Measurements from ENCODE around the gene SOX6. TPM values are rescaled to one million over a fixed set of nuclear protein-coding genes. Genes with fewer than 3 reads are reported as not detected.
"Not testable (repeated sequence)": the region's sequence is repeated elsewhere in the genome, so short reads cannot be mapped to it uniquely, and the experiment has no call there.

The SOX6 gene
- polyA plus RNA-seq, 1 donor (not counting 4 experiments of a cell fraction or from before 2014, with no cell fraction given) = 6.0 TPM

DNA sequence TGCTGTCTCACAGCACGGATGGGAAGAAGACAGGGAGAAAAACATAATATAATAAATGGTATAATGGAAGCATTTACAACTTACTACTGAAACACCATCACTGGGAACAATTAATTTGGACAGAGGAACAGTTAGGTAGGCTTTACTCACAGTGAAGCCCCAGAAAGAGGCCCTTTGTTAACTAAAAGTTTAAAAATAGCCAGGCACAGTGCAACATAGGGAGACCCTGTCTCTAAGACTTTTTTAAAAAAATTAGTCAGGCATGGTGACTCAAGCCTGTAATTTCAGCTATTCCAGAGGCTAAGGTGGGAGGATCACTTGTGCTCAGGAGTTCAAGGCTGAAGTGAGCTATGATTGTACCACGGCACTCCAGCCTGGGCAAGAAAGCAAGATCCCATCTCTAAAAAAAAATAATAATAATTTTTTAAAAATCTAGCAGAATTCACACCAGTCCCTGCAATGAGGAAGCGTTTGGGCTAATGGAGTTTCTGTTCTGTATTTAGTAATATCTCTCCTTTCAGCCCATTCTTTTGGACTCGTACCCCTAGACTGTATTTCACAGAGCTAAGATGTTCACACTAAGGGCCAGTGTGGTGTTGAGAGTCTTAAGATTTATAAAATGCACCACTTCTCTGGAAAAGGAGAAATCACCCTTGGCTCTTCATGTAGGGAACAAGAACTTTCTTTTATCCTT is 275.5 kb downstream of the SOX6 start:
- Histone ChIP-seq H3K27ac (ENCODE audit: control insufficient read depth, insufficient read depth, low read length) (no peak overlapping the region), H3K36me3 (ENCODE audit: control insufficient read depth in 2 of 2, extremely low read depth in 1 of 2, insufficient read depth in 2 of 2, low read length in 2 of 2) (peaks cover 0 to 2% of the 10 kb centered on the region in 2 experiments), H3K4me2 (ENCODE audit: control insufficient read depth, extremely low read depth, insufficient read depth, low read depth, low read length) (no peak overlapping the region), H3K79me2 (ENCODE audit: control insufficient read depth, insufficient read depth, low read length) (no peaks in the 10 kb centered on the region), H4K20me1 (ENCODE audit: control insufficient read depth, extremely low read depth, insufficient read depth, low read length) (no peaks in the 10 kb centered on the region), H3K4me3 (ENCODE audit: control insufficient read depth in 2 of 3, extremely low read depth in 1 of 3, insufficient read depth in 2 of 3, low read depth in 1 of 3, low read length in 3 of 3) (no peak overlapping the region), H3K27me3 (ENCODE audit: control insufficient read depth, extremely low read depth, insufficient read depth, low read length) (no peaks in the 10 kb centered on the region), H2AFZ (ENCODE audit: control insufficient read depth, low read length) (no peak overlapping the region), H3K4me1 (ENCODE audit: control insufficient read depth, extremely low read depth, insufficient read depth, low read length) (no peaks in the 10 kb centered on the region), H3K9me1 (ENCODE audit: control insufficient read depth, extremely low read depth, insufficient read depth, low read length) (no peaks in the 10 kb centered on the region), H3K9ac (ENCODE audit: control insufficient read depth, extremely low read depth, insufficient read depth, low read length) (no peak overlapping the region), H3K9me3 (ENCODE audit: control insufficient read depth, low read depth, low read length) (no peaks in the 10 kb centered on the region)
- dilution Hi-C loops (cut with MboI; ENCODE audit: extremely low pct_ligation_motif_present, low sequenced_read_pairs) = no loop called here
- TF ChIP-seq EZH2 (IDR thresholded peaks at IDR 0.05; ENCODE audit: low read length) = no peak
- TF ChIP-seq, protein P1, sequence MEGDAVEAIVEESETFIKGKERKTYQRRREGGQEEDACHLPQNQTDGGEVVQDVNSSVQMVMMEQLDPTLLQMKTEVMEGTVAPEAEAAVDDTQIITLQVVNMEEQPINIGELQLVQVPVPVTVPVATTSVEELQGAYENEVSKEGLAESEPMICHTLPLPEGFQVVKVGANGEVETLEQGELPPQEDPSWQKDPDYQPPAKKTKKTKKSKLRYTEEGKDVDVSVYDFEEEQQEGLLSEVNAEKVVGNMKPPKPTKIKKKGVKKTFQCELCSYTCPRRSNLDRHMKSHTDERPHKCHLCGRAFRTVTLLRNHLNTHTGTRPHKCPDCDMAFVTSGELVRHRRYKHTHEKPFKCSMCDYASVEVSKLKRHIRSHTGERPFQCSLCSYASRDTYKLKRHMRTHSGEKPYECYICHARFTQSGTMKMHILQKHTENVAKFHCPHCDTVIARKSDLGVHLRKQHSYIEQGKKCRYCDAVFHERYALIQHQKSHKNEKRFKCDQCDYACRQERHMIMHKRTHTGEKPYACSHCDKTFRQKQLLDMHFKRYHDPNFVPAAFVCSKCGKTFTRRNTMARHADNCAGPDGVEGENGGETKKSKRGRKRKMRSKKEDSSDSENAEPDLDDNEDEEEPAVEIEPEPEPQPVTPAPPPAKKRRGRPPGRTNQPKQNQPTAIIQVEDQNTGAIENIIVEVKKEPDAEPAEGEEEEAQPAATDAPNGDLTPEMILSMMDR (optimal IDR thresholded peaks at IDR 0.05 in 1 of 3, IDR thresholded peaks at IDR 0.05 in 1 of 3, conservative IDR thresholded peaks at IDR 0.05 in 1 of 3; ENCODE audit: extremely low read depth in 1 of 3, insufficient read depth in 2 of 3, low read length in 3 of 3) = no peak
- FAIRE-seq = no peak
- DNase-seq (ENCODE audit: low read depth, low spot score) = no peak

DNA sequence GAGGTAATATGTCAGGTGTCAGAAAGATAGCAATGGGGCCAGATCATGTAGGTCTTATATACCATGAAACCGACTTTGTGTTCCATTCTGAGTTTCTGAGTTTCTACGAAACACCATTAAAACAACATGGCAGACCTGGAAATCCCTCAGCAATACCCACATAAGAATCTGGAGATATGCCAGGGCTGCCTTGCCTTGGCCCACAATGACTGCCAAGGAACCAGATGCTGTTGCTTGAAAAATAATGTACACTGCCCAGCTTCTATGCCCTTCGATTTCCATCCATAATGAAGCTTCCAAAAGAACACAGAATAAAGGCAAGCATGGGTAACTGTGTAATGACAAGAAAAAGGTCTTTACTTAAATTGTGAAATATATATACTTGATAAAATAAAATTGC is 277.4 kb downstream of the SOX6 start:
- Histone ChIP-seq H4K20me1 (ENCODE audit: control insufficient read depth, extremely low read depth, insufficient read depth, low read length) (no peaks in the 10 kb centered on the region), H3K4me1 (ENCODE audit: control insufficient read depth, extremely low read depth, insufficient read depth, low read length) (no peaks in the 10 kb centered on the region), H3K27me3 (ENCODE audit: control insufficient read depth, extremely low read depth, insufficient read depth, low read length) (no peaks in the 10 kb centered on the region), H2AFZ (ENCODE audit: control insufficient read depth, low read length) (no peak overlapping the region), H3K27ac (ENCODE audit: control insufficient read depth, insufficient read depth, low read length) (no peak overlapping the region), H3K4me2 (ENCODE audit: control insufficient read depth, extremely low read depth, insufficient read depth, low read depth, low read length) (no peak overlapping the region), H3K36me3 (ENCODE audit: control insufficient read depth in 2 of 2, extremely low read depth in 1 of 2, insufficient read depth in 2 of 2, low read length in 2 of 2) (peaks cover 0 to 2% of the 10 kb centered on the region in 2 experiments), H3K4me3 (ENCODE audit: control insufficient read depth in 2 of 3, extremely low read depth in 1 of 3, insufficient read depth in 2 of 3, low read depth in 1 of 3, low read length in 3 of 3) (no peak overlapping the region), H3K9ac (ENCODE audit: control insufficient read depth, extremely low read depth, insufficient read depth, low read length) (no peak overlapping the region), H3K9me1 (ENCODE audit: control insufficient read depth, extremely low read depth, insufficient read depth, low read length) (no peaks in the 10 kb centered on the region), H3K79me2 (ENCODE audit: control insufficient read depth, insufficient read depth, low read length) (no peaks in the 10 kb centered on the region), H3K9me3 (ENCODE audit: control insufficient read depth, low read depth, low read length) (no peaks in the 10 kb centered on the region)
- no peak for DNase-seq (ENCODE audit: low read depth, low spot score)
- no peak for TF ChIP-seq EZH2 (IDR thresholded peaks at IDR 0.05; ENCODE audit: low read length)
- FAIRE-seq = no peak
- dilution Hi-C loops (cut with MboI; ENCODE audit: extremely low pct_ligation_motif_present, low sequenced_read_pairs) = no loop called here

DNA sequence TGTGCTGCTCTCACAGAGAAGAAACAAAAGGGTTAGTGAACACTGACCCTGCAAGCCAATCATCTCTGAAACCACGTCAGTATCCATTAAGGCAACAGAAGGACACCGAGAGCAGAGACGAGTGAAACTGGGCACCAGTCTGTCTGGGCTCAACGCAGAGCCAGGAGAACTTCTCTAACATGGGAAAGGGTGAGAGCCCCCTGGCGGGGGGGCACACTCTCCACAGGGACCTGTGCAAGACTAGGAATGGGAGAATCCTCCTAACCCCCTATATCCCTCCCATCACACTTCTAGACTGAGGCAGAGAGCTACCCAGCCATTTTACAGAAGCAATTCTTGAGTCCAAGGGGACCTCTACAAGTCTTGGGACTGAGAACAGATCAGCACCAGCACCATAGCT is 285.8 kb downstream of the SOX6 start:
- dilution Hi-C loops (cut with MboI; ENCODE audit: extremely low pct_ligation_motif_present, low sequenced_read_pairs) = no loop called here
- no peak overlapping the region for H3K4me2 ChIP-seq (ENCODE audit: control insufficient read depth, extremely low read depth, insufficient read depth, low read depth, low read length)
- no peak overlapping the region for H3K27ac ChIP-seq (ENCODE audit: control insufficient read depth, insufficient read depth, low read length)
- H3K36me3 ChIP-seq (ENCODE audit: control insufficient read depth in 2 of 2, extremely low read depth in 1 of 2, insufficient read depth in 2 of 2, low read length in 2 of 2) = no peaks in the 10 kb centered on the region
- no peaks in the 10 kb centered on the region for H3K9me3 ChIP-seq (ENCODE audit: control insufficient read depth, low read depth, low read length)
- FAIRE-seq (no peak), DNase-seq (ENCODE audit: low read depth, low spot score) (no peak)
- H3K9me1 ChIP-seq (ENCODE audit: control insufficient read depth, extremely low read depth, insufficient read depth, low read length) = no peaks in the 10 kb centered on the region
- no peaks in the 10 kb centered on the region for H3K27me3 ChIP-seq (ENCODE audit: control insufficient read depth, extremely low read depth, insufficient read depth, low read length)
- H3K79me2 ChIP-seq (ENCODE audit: control insufficient read depth, insufficient read depth, low read length) = no peaks in the 10 kb centered on the region
- no peaks in the 10 kb centered on the region for H3K4me1 ChIP-seq (ENCODE audit: control insufficient read depth, extremely low read depth, insufficient read depth, low read length)
- H2AFZ ChIP-seq (ENCODE audit: control insufficient read depth, low read length) = no peak overlapping the region
- TF ChIP-seq EZH2 (IDR thresholded peaks at IDR 0.05; ENCODE audit: low read length) = no peak
- TF ChIP-seq, protein P1 (optimal IDR thresholded peaks at IDR 0.05 in 1 of 3, IDR thresholded peaks at IDR 0.05 in 1 of 3, conservative IDR thresholded peaks at IDR 0.05 in 1 of 3; ENCODE audit: extremely low read depth in 1 of 3, insufficient read depth in 2 of 3, low read length in 3 of 3) = no peak
- H3K4me3 ChIP-seq (ENCODE audit: control insufficient read depth in 2 of 3, extremely low read depth in 1 of 3, insufficient read depth in 2 of 3, low read depth in 1 of 3, low read length in 3 of 3) = no peak overlapping the region
- no peaks in the 10 kb centered on the region for H4K20me1 ChIP-seq (ENCODE audit: control insufficient read depth, extremely low read depth, insufficient read depth, low read length)
- no peak overlapping the region for H3K9ac ChIP-seq (ENCODE audit: control insufficient read depth, extremely low read depth, insufficient read depth, low read length)

DNA sequence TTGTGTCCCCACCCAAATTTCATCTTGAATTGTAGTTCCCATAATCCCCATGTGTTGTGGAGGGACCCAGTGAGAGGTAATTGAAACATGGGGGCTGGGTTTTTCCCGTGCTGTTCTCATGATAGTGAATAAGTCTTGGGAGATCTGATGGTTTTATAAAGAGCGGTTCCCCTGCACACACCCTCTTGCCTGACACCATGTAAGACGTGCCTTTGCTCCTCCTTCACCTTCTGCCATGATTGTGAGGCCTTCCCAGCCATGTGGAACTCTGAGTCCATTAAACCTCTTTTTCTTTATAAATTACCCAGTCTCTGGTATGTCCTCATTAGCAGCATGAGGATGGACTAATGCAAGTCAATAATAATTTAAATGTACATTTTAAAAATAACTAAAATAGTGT is 289.1 kb downstream of the SOX6 start:
- dilution Hi-C loops (cut with MboI; ENCODE audit: extremely low pct_ligation_motif_present, low sequenced_read_pairs) = not testable (repeated sequence)

More for the DNA sequence above, 289.1 kb downstream of the SOX6 start:
- H3K9me3 ChIP-seq (ENCODE audit: control insufficient read depth, low read depth, low read length); DNase-seq (ENCODE audit: low read depth, low spot score); H3K27ac ChIP-seq (ENCODE audit: control insufficient read depth, insufficient read depth, low read length); H3K27me3 ChIP-seq (ENCODE audit: control insufficient read depth, extremely low read depth, insufficient read depth, low read length); H3K79me2 ChIP-seq (ENCODE audit: control insufficient read depth, insufficient read depth, low read length); H3K4me2 ChIP-seq (ENCODE audit: control insufficient read depth, extremely low read depth, insufficient read depth, low read depth, low read length); H3K4me1 ChIP-seq (ENCODE audit: control insufficient read depth, extremely low read depth, insufficient read depth, low read length); H3K36me3 ChIP-seq (ENCODE audit: control insufficient read depth in 2 of 2, extremely low read depth in 1 of 2, insufficient read depth in 2 of 2, low read length in 2 of 2); H2AFZ ChIP-seq (ENCODE audit: control insufficient read depth, low read length); H4K20me1 ChIP-seq (ENCODE audit: control insufficient read depth, extremely low read depth, insufficient read depth, low read length); H3K9me1 ChIP-seq (ENCODE audit: control insufficient read depth, extremely low read depth, insufficient read depth, low read length); H3K4me3 ChIP-seq (ENCODE audit: control insufficient read depth in 2 of 3, extremely low read depth in 1 of 3, insufficient read depth in 2 of 3, low read depth in 1 of 3, low read length in 3 of 3); H3K9ac ChIP-seq (ENCODE audit: control insufficient read depth, extremely low read depth, insufficient read depth, low read length); FAIRE-seq: not testable (repeated sequence)

Data from keratinocyte (primary cell).